ENCODE results near the gene BEST4.

Gene BEST4

GRCh38 chr1:44832056-44832705 lies 44.2 kb upstream of the BEST4 start:
- no peak for TF ChIP-seq EZH2phosphoT487 (conservative IDR thresholded peaks at IDR 0.05; ENCODE audit: low read length)
- no peaks in the 10 kb centered on the region for H3K36me3 ChIP-seq (ENCODE audit: low read length)
- H3K9me3 ChIP-seq (ENCODE audit: insufficient read depth, low read length) = no peaks in the 10 kb centered on the region
- H3K9me2 ChIP-seq (replicated peaks; ENCODE audit: insufficient read depth, low read length) = no peaks in the 10 kb centered on the region
- H3K27me3 ChIP-seq (ENCODE audit: low read length) = no peaks in the 10 kb centered on the region
- H3K79me2 ChIP-seq (ENCODE audit: insufficient read depth, low read length) = no peaks in the 10 kb centered on the region
- H3K9ac ChIP-seq (ENCODE audit: low read length) = no peak overlapping the region
- H4K20me1 ChIP-seq (ENCODE audit: low read depth, low read length) = no peaks in the 10 kb centered on the region
- H3K27ac ChIP-seq (ENCODE audit: low read depth, low read length) = no peak overlapping the region
- no peaks in the 10 kb centered on the region for H3F3A ChIP-seq (ENCODE audit: insufficient read depth)
- no peak overlapping the region for H3K4me2 ChIP-seq (ENCODE audit: low read depth, low read length, poor library complexity, severe bottlenecking)
- no peak overlapping the region for H2AFZ ChIP-seq (ENCODE audit: low read depth, low read length, severe bottlenecking)
- no peak overlapping the region for H3K4me3 ChIP-seq (ENCODE audit: insufficient read depth, low read length, poor library complexity, severe bottlenecking)

GRCh38 chr1:44831516-44831915 lies 43.5 kb upstream of the BEST4 start:
- TF ChIP-seq EZH2phosphoT487 (conservative IDR thresholded peaks at IDR 0.05; ENCODE audit: low read length) (no peak), CTCF (IDR thresholded peaks at IDR 0.05; ENCODE audit: insufficient read depth, low read length, poor library complexity, severe bottlenecking) (no peak)
- Histone ChIP-seq H3K27ac (ENCODE audit: low read depth, low read length) (no peak overlapping the region), H3K79me2 (ENCODE audit: insufficient read depth, low read length) (no peaks in the 10 kb centered on the region), H3K9me2 (replicated peaks; ENCODE audit: insufficient read depth, low read length) (no peaks in the 10 kb centered on the region), H3F3A (ENCODE audit: insufficient read depth) (no peaks in the 10 kb centered on the region), H2AFZ (ENCODE audit: low read depth, low read length, severe bottlenecking) (no peak overlapping the region), H3K9ac (ENCODE audit: low read length) (no peak overlapping the region), H3K4me2 (ENCODE audit: low read depth, low read length, poor library complexity, severe bottlenecking) (no peak overlapping the region), H4K20me1 (ENCODE audit: low read depth, low read length) (no peaks in the 10 kb centered on the region), H3K36me3 (ENCODE audit: low read length) (no peaks in the 10 kb centered on the region), H3K27me3 (ENCODE audit: low read length) (no peaks in the 10 kb centered on the region), H3K9me3 (ENCODE audit: insufficient read depth, low read length) (no peaks in the 10 kb centered on the region), H3K4me3 (ENCODE audit: insufficient read depth, low read length, poor library complexity, severe bottlenecking) (no peak overlapping the region)

- no peaks in the 10 kb centered on the region for H3K79me2 ChIP-seq (ENCODE audit: insufficient read depth, low read length)
- no peaks in the 10 kb centered on the region for H3F3A ChIP-seq (ENCODE audit: insufficient read depth)
- no peaks in the 10 kb centered on the region for H3K9me3 ChIP-seq (ENCODE audit: insufficient read depth, low read length)
- TF ChIP-seq EZH2phosphoT487 (conservative IDR thresholded peaks at IDR 0.05; ENCODE audit: low read length) (no peak), CTCF (IDR thresholded peaks at IDR 0.05; ENCODE audit: insufficient read depth, low read length, poor library complexity, severe bottlenecking) (no peak)
- no peaks in the 10 kb centered on the region for H3K36me3 ChIP-seq (ENCODE audit: low read length)
- no peak overlapping the region for H3K9ac ChIP-seq (ENCODE audit: low read length)
- H3K4me2 ChIP-seq (ENCODE audit: low read depth, low read length, poor library complexity, severe bottlenecking) = no peak overlapping the region
- no peak overlapping the region for H3K4me3 ChIP-seq (ENCODE audit: insufficient read depth, low read length, poor library complexity, severe bottlenecking)
- no peak overlapping the region for H2AFZ ChIP-seq (ENCODE audit: low read depth, low read length, severe bottlenecking)
- H4K20me1 ChIP-seq (ENCODE audit: low read depth, low read length) = no peaks in the 10 kb centered on the region
- no peaks in the 10 kb centered on the region for H3K9me2 ChIP-seq (replicated peaks; ENCODE audit: insufficient read depth, low read length)
- H3K27me3 ChIP-seq (ENCODE audit: low read length) = no peaks in the 10 kb centered on the region
- H3K27ac ChIP-seq (ENCODE audit: low read depth, low read length) = no peak overlapping the region
Measured at GRCh38 chr1:44830900-44831304, 42.9 kb upstream of the BEST4 start.

- H3K4me3 ChIP-seq (ENCODE audit: insufficient read depth, low read length, poor library complexity, severe bottlenecking) = no peak overlapping the region
- no peak overlapping the region for H3K27ac ChIP-seq (ENCODE audit: low read depth, low read length)
- H2AFZ ChIP-seq (ENCODE audit: low read depth, low read length, severe bottlenecking) = no peak overlapping the region
- no peaks in the 10 kb centered on the region for H3K9me2 ChIP-seq (replicated peaks; ENCODE audit: insufficient read depth, low read length)
- H3K9me3 ChIP-seq (ENCODE audit: insufficient read depth, low read length) = no peaks in the 10 kb centered on the region
- no peaks in the 10 kb centered on the region for H4K20me1 ChIP-seq (ENCODE audit: low read depth, low read length)
- TF ChIP-seq CTCF (IDR thresholded peaks at IDR 0.05; ENCODE audit: insufficient read depth, low read length, poor library complexity, severe bottlenecking) (no peak), EZH2phosphoT487 (conservative IDR thresholded peaks at IDR 0.05; ENCODE audit: low read length) (no peak)
- no peaks in the 10 kb centered on the region for H3K27me3 ChIP-seq (ENCODE audit: low read length)
- no peaks in the 10 kb centered on the region for H3K79me2 ChIP-seq (ENCODE audit: insufficient read depth, low read length)
- H3K9ac ChIP-seq (ENCODE audit: low read length) = no peak overlapping the region
- H3K4me2 ChIP-seq (ENCODE audit: low read depth, low read length, poor library complexity, severe bottlenecking) = no peak overlapping the region
- H3K36me3 ChIP-seq (ENCODE audit: low read length) = no peaks in the 10 kb centered on the region
- no peaks in the 10 kb centered on the region for H3F3A ChIP-seq (ENCODE audit: insufficient read depth)
Measured at GRCh38 chr1:44829506-44830384, 41.8 kb upstream of the BEST4 start.

All from SU-DHL-6 (cell line).